Measurements from ENCODE around the gene ARHGAP1. TPM values are rescaled to one million over a fixed set of nuclear protein-coding genes. Genes with fewer than 3 reads are reported as not detected.

The ARHGAP1 gene
- total and polyA plus RNA-seq, 9 of the 15 experiments (the other 6 are each of a cell fraction or from before 2014, with no cell fraction given): 3.6 to 30.4 (median 8.2) TPM

- TF ChIP-seq ZNF407 (IDR thresholded peaks at IDR 0.05; ENCODE audit: low read depth) (no peak), ESRRA (IDR thresholded peaks at IDR 0.05; ENCODE audit: borderline replicate concordance, low read depth) (peak; percentile 68; the same call in 1 of the 2 replicates), ZKSCAN3 (CRISPR knock-in tag; IDR thresholded peaks at IDR 0.05) (no peak), HOMEZ (CRISPR knock-in tag; IDR thresholded peaks at IDR 0.05) (no peak), PML (IDR thresholded peaks at IDR 0.05; ENCODE audit: low read length) (no peak; the same call in 1 of the 2 replicates), FOXO4 (CRISPR knock-in tag; IDR thresholded peaks at IDR 0.05) (0 out of 2 replicates have a peak, but pooled peaks have one; percentile 27), ELK3 (CRISPR knock-in tag; IDR thresholded peaks at IDR 0.05) (no peak), TAL1 (IDR thresholded peaks at IDR 0.05) (peak; percentile 27; the same call in 1 of the 2 replicates), ZC3H8 (IDR thresholded peaks at IDR 0.05) (no peak), ZNF436 (CRISPR knock-in tag; IDR thresholded peaks at IDR 0.05) (no peak), STAT5B (CRISPR knock-in tag; IDR thresholded peaks at IDR 0.05) (no peak), ZSCAN29 (IDR thresholded peaks at IDR 0.05) (no peak), ZNF695 (CRISPR knock-in tag; IDR thresholded peaks at IDR 0.05) (no peak), ZBTB5 (IDR thresholded peaks at IDR 0.05) (no peak)
These were observed at the start of gene ARHGAP1, which contains the start of gene ZNF408 (continued) for GRCh38 chr11:46700241-46701077.
